ENCODE measurements around the gene NUP210L. TPM values are rescaled to one million over a fixed set of nuclear protein-coding genes. Genes with fewer than 3 reads are reported as not detected.

The NUP210L gene
- total RNA-seq, 8 experiments from 2014 or later: 0.10 to 0.60 (median 0.31) TPM

GRCh38 chr1:153942766-153943549 is 211.9 kb downstream of the NUP210L start:
- 89 to 100% (median 97%) methylated on average over 1 to 10 of the region's 11 CpGs; no CpG with 5 or more reads in 3 of the 10 experiments for WGBS, 10 experiments
- no peak overlapping the region for H3K27ac ChIP-seq

More at GRCh38 chr1:153942766-153943549, 211.9 kb downstream of the NUP210L start:
- Histone ChIP-seq H3K4me3 (no peak overlapping the region), H3K4me1 (replicated peaks in 1 of 2) (peaks cover 7 to 9% of the 10 kb centered on the region in 2 donors)
- no peak for ATAC-seq (replicated peaks in 6 of 8)
- in situ Hi-C loops (cut with MboI; ENCODE audit: low pct_unique_long_range_greater_than_20kb in 2 of 9, low sequenced_read_pairs in 9 of 9, unreplicated experiment in 9 of 9): loop anchor here in 2 of 9 experiments (25.0 kb wide), 1 partner anchor 131 kb away; no protein-coding TSS in a partner anchor

Other genes starting within 250 kb of the NUP210L start
- gene GATAD2B, start 232.1 kb downstream of the NUP210L start, total RNA-seq: 10 to 100 TPM in 7 of 8 experiments, 1 to 10 TPM in 1; 6.6 to 36.5 (median 23.7) TPM
- gene DENND4B, start 208.4 kb downstream of the NUP210L start, total RNA-seq: 10 to 100 TPM; 11.5 to 46.0 (median 29.8) TPM
- gene CRTC2, start 196.5 kb downstream of the NUP210L start, total RNA-seq: 10 to 100 TPM in 7 of 8 experiments, 1 to 10 TPM in 1; 7.1 to 15.3 (median 13.0) TPM
- 100 to 1,000 TPM in 1 of 8 experiments, 10 to 100 TPM in 7; 36.6 to 117 (median 57.0) TPM for gene SLC39A1, start 191.5 kb downstream of the NUP210L start, total RNA-seq
- 10 to 100 TPM in 6 of 8 experiments, 1 to 10 TPM in 2; 7.1 to 30.0 (median 19.5) TPM for gene CREB3L4, start 187.2 kb downstream of the NUP210L start, total RNA-seq
- 100 to 1,000 TPM in 6 of 8 experiments, 10 to 100 TPM in 2; 78.1 to 140 (median 109) TPM for gene JTB, start 177.4 kb downstream of the NUP210L start, total RNA-seq
- 100 to 1,000 TPM in 2 of 8 experiments, 10 to 100 TPM in 6; 27.3 to 276 (median 64.2) TPM for gene RAB13, start 168.7 kb downstream of the NUP210L start, total RNA-seq
- gene RPS27, start 164.3 kb downstream of the NUP210L start, total RNA-seq: over 10,000 TPM in 4 of 8 experiments, 1,000 to 10,000 TPM in 4; 2,543 to 20,464 (median 10,879) TPM
- 100 to 1,000 TPM; 142 to 388 (median 227) TPM for gene TPM3, start 37.0 kb upstream of the NUP210L start, total RNA-seq
- gene CFAP141, start 51.3 kb upstream of the NUP210L start, total RNA-seq: 1 to 10 TPM in 1 of 8 experiments, not detected in 7; 3.7 TPM
- gene UBAP2L, start 65.9 kb upstream of the NUP210L start, total RNA-seq: 100 to 1,000 TPM in 5 of 8 experiments, 10 to 100 TPM in 3; 75.6 to 188 (median 117) TPM
- 100 to 1,000 TPM in 5 of 8 experiments, 10 to 100 TPM in 3; 83.2 to 173 (median 128) TPM for gene HAX1, start 117.6 kb upstream of the NUP210L start, total RNA-seq
- gene AQP10, start 166.0 kb upstream of the NUP210L start, total RNA-seq: 1 to 10 TPM in 1 of 8 experiments, under 1 TPM in 6, not detected in 1; 0.07 to 1.1 (median 0.33) TPM
- gene ATP8B2, start 170.5 kb upstream of the NUP210L start, total RNA-seq: 100 to 1,000 TPM in 1 of 8 experiments, 10 to 100 TPM in 7; 33.6 to 130 (median 49.1) TPM

Measured in motor neuron (in vitro differentiated cells).